Stimulated activated CD4-positive, alpha-beta T cell treated with anti-CD3 and anti-CD28 coated beads, TNF-alpha, amount 100 ng/mL, for 48 hours (primary cell): Measurements from ENCODE around the gene ZFP64.
"Not testable (repeated sequence)": the region's sequence is repeated elsewhere in the genome, so short reads cannot be mapped to it uniquely, and the experiment has no call there.

ENCODE experiments used
- DNase-seq, 3 donors: peaks; one replicate each; pipeline ENCODE4 v3.0.0-alpha.2; 2020; ENCODE audit warnings: low read depth in 3 of 3

The ZFP64 gene

DNA sequence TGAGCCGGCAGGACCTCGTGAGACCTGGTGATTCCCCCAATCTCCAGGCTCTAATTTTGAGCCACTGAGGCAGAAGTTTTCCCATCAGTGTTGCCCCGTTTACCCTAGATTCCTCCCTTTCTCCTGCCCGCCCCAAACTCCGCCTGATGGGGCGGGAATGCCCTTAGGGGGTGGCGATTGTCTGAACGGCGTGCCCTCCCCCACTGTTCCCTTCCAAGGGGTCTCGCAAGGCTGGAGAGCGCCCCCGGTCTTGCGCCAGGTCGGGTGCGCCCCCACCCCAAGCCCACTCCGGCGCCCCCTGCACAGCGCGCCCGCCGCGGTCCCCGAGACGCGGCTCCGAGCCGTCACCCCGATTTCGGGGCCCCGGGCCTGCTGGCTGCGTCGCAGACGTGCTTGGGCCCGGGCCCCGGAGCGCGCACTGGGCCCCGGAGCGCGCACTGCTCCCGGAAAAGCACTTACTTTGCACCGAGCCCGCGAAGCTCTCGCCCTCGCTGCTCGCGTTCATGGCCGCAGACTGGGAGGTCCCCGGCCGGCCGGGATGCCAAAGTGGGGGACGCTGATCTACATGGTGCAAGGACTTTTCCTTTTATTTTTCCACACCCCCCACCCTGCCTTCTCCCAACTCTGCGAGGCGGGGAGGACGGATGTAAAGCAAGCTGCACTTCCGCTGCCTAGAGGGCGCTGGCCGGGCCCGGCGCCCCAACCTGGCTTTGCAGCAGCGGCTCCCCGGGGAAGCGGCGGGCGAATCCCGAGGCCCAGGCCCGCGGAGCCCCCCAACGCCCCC lies at the start of gene ZFP64:
TSS of gene ZFP64 (minus strand) at position 648 of the 784 bp plus-strand sequence. CDS start at position 505, 143 bp downstream.
- DNase-seq = peak; percentile 36 to 65 (median 40)

DNA sequence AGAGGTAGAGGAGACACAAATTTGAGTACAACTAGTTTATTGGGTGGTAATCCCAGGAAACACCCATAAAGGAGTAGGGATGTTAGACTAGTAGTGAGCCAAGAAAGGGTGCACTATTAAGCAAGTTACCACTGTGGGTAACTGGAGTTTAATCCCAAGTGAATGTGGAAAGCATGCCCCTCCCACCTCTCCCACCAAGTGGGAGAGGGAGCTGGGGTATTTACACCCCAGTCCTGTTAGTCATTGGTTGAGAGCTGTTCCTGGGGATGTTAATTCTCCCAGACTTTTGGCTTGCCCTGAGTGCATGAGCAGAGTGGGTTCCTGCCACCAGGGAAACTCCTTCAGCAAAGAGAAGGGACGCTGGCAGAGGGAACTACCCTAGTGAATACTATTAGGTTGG lies 49.2 kb upstream of the ZFP64 start:
- no peak for DNase-seq

GRCh38 chr20:52239102-52239501 lies 47.5 kb upstream of the ZFP64 start:
- no peak for DNase-seq

DNA sequence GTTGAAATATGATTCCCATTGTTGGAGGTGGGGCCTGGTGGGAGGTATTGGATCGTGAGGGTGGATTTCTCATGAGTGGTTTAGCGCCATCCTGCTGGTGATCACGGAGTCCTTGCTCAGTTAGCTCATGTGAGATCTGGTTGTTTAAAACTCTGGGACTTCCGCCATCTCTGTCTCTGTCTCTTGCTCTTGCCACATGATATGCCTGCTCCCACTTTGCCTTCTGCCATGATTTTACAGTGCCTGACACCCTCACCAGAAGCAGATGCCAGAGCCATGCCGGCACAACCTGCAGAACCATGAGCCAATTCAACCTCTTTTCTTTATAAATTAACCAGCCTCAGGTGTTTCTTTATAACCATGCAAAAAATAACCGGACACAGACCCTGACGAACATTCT lies 44.7 kb upstream of the ZFP64 start:
- no peak for DNase-seq

GRCh38 chr20:52235129-52235528 lies 43.5 kb upstream of the ZFP64 start:
- no peak for DNase-seq

DNA sequence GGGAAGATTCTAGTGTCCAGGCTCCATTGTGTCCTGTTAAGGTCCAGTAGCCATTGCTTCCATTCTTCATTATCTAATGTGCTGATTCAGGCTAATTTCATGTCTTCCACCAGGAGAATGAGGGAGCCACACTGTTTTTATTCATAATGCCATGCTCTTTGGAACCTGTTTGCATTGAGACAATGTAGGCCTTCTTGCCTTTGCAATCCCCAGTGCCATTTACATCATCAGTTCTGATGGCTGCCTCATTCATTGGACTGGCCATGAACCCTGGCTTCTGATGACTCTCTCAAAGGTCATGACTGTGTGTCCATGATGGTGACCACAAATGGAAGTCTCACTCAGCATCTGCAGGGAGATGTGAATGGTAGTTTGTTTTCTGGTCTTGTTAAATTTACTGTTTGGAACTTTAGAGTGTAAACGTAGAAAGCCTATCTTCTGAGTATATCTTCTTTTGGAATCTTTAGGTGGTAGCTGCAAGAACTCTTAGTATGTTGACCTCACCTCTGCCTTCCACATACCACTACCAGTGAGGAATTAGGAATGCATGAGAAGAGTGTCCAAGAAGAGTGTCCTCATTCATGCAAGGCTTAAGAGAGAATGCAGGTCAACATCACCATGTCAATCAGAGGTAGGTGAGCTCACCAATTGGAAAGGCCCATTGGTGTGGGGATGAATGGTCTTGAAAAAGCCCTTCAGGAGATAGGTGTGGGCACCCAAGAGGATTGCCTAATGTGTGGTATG lies 42.9 kb upstream of the ZFP64 start:
- DNase-seq = no peak

- DNase-seq = no peak
Measured at GRCh38 chr20:52231230-52231746, 39.7 kb upstream of the ZFP64 start.

DNA sequence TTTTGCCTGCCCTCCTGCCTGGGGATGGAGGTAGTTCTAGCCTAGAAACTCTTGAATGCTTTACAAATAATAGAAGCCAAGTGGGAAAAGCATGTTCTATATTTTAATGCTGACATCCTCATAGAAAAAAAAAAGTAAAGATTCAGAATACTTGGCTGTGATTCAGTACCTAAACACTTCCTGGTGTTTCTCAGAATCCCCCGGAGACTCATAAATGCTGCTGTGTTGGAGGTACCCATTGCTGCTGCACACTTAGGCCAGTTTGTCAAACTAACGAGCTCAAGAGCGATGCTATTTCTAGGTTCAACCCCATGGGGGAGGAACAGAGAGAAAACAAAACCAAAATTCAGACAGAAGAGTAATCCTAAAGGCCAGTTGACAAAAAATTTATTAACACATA lies 38.8 kb upstream of the ZFP64 start:
- DNase-seq = no peak

- not testable (repeated sequence) for DNase-seq
Measured at GRCh38 chr20:52229346-52229745, 37.8 kb upstream of the ZFP64 start.

- no peak for DNase-seq
Measured at GRCh38 chr20:52226370-52226769, 34.8 kb upstream of the ZFP64 start.

DNA sequence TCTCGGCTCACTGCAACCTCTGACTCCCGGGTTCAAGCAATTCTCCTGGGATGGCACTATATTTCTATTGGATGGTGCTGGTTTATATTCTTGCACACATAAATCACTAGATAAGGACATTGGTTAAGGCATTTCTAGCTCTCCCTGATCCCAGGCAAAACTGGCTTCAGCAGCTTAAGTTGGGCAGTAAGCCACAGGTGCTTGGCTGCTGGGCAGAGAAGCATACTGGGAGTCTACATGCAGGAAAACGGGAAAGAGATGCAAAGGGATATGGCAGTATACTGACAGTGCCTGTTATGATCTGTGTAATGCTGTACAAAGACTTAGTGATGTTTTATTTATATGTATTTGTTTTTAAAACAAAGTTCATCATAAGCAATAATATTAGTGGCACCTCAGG lies 33.3 kb upstream of the ZFP64 start:
- no peak for DNase-seq

DNA sequence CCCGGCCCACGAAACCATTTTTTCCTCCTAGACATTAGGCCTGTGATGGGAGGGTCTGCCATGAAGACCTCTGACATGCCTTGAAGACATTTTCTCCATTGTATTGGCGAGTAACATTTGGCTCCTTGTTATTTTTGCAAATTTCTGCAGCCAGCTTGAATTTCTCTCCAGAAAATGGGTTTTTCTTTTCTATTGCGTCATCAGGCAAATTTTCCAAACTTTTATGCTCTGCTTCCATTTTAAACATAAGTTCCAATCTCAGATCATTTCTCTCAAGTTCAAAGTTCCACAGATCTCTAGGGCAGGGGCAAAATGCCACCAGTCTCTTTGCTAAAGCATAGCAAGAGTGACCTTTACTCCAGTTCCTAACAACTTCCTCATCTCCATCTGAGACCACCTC lies 29.8 kb upstream of the ZFP64 start:
- DNase-seq = not testable (repeated sequence)

DNA sequence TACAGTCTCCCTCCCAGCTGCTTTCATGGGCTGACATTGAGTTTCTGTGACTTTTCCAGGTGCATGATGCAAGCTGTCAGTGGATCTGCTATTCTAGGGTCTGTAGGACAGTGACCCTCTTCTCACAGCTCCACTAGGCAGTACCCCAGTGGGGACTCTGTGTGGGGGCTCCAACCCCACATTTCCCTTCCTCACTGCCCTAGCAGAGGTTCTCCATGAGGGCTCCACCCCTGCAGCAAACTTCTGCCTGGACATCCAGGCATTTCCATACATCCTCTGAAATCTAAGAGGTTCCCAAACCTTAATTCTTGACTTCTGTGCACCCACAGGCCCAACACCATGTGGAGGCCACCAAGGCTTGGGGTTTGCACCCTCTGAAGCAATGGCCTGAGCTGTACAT lies 29.3 kb upstream of the ZFP64 start:
- not testable (repeated sequence) for DNase-seq

DNA sequence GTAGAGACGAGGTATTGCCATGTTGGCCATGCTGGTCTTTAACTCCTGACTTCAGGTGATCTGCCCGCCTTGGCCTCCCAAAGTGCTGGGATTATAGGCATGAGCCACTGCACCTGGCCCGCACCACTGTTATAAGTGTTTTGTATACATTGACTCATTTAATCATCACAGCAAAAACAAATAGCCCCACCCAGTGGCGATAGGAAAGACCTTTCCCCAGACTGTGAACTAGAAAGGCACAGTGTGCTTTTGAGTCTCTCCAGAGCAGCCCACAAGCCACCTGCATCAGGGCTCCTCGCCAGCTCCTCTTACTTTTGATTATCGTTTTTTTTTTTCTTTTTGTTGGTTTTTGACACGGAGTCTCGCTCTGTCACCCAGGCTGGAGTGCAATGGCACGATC lies 27.9 kb upstream of the ZFP64 start:
- no peak for DNase-seq

DNA sequence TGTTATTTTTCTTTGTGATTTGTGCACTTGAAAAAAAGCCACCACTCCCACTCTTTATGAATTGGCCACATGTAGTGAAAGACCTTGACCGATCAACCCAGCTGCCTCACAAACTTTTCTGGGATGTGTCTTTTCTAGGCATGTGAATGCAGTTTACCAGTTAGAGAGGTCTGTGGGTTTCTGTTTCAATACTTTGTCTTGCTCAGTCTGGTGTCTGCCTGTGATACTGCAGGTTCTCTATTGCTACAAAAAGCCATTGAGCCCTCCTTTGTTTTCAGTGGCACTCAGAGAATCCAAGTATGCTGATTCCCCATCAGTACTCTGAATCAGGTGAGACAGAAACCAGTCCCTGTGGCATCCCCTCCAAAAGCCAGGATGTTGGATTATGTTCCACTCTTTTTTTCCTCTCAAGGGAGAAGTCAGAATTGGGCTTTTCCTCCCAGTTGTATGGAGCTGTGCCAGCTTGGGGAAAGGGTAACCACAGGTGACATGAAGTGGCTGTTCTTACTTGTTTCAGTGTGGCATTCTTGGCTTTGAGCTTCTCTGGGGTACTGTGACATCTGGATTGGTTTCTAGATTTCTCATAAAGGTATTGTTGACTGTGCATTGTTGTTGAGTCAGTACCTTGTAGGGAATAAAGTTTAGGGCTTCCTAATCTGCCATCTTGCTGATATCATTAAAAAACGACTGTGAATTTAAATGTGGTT lies 26.3 kb upstream of the ZFP64 start:
- DNase-seq = no peak

- DNase-seq = no peak
Measured at GRCh38 chr20:52213995-52214394, 22.4 kb upstream of the ZFP64 start.

- no peak for DNase-seq
Measured at GRCh38 chr20:52212943-52213342, 21.4 kb upstream of the ZFP64 start.

DNA sequence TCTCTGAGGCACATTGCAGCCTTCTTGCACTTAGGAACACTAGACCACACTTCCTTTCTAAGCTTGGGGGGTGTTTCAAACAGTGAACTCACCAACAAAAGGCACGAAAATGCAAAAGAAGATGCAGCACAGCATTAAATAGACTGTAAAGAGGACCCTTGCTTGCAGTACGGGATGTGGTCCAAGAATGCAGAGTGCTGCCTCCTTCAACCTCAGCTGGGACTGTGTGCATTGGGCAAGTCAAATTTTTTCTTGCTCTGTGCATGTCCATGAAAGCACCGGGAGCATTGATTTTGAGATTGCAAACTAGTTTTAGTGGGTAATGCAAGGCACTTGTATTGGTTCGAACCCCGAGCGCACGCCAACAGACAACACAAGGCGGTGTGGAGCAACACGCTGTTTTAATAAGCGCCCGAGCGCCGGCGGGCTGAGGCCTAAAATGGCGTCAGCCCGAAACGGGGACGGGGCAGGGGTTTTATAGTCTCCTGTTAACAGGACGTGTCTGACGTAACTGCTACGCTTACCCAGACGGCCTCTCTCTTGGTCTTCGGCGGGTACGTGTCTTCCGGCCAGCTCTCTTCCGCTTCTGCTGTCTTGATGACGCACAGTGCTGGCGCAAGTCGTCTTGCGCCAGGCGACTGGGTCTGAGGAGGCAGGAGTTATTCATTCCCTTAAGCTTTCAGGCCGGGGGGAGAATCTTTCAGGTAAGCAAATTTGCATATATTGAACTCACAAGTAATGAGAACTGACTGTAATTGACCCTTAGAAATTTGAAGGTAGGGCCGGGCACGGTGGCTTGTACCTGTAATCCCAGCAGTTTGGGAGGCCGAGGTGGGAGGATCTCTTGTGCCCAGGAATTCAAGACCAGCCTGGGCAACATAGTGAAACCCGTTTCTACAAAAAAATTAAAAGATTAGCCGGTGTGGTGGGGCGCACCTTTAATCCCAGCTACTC lies 18.7 kb upstream of the ZFP64 start:
- no peak for DNase-seq

- DNase-seq = no peak
Measured at GRCh38 chr20:52209154-52209571, 17.6 kb upstream of the ZFP64 start.

- DNase-seq = no peak
Measured at GRCh38 chr20:52207020-52207810, 15.6 kb upstream of the ZFP64 start.
